GM11168 (cell line): Measurements from ENCODE around the gene ZNF292.
"Not testable (repeated sequence)": the region's sequence is repeated elsewhere in the genome, so short reads cannot be mapped to it uniquely, and the experiment has no call there.

Source experiments
- in situ Hi-C: fragments of 300-500 bp; cut with MboI; formaldehyde crosslinking; loops from one replicate; pipeline ENCODE4 v1.12.0; 2022; ENCODE audit warnings: low sequenced_read_pairs; ENCODE audit not compliant: unreplicated experiment

The ZNF292 gene

GRCh38 chr6:87257975-87258374 is 102.6 kb downstream of the ZNF292 start:
- in situ Hi-C loops = no loop called here

- in situ Hi-C loops = no loop called here
Measured at GRCh38 chr6:87259791-87260190, 104.4 kb downstream of the ZNF292 start.

- in situ Hi-C loops = no loop called here
Measured at GRCh38 chr6:87261534-87261933, 106.2 kb downstream of the ZNF292 start.

- in situ Hi-C loops = no loop called here
Measured at GRCh38 chr6:87264481-87264880, 109.1 kb downstream of the ZNF292 start.

- in situ Hi-C loops = no loop called here
Measured at GRCh38 chr6:87274660-87275274, 119.4 kb downstream of the ZNF292 start.

GRCh38 chr6:87276624-87277023 is 121.3 kb downstream of the ZNF292 start:
- in situ Hi-C loops = no loop called here

- in situ Hi-C loops = no loop called here
Measured at GRCh38 chr6:87277123-87277522, 121.8 kb downstream of the ZNF292 start.

- in situ Hi-C loops = no loop called here
Measured at GRCh38 chr6:87279196-87279595, 123.8 kb downstream of the ZNF292 start.

- in situ Hi-C loops = no loop called here
Measured at GRCh38 chr6:87281426-87281825, 126.1 kb downstream of the ZNF292 start.

GRCh38 chr6:87282743-87283142 is 127.4 kb downstream of the ZNF292 start:
- in situ Hi-C loops = no loop called here

GRCh38 chr6:87283461-87283860 is 128.1 kb downstream of the ZNF292 start:
- in situ Hi-C loops = no loop called here

- in situ Hi-C loops = no loop called here
Measured at GRCh38 chr6:87287251-87287650, 131.9 kb downstream of the ZNF292 start.

- in situ Hi-C loops = no loop called here
Measured at GRCh38 chr6:87289571-87289970, 134.2 kb downstream of the ZNF292 start.

- in situ Hi-C loops = no loop called here
Measured at GRCh38 chr6:87291883-87292282, 136.5 kb downstream of the ZNF292 start.

- in situ Hi-C loops = no loop called here
Measured at GRCh38 chr6:87293526-87293925, 138.2 kb downstream of the ZNF292 start.

GRCh38 chr6:87297119-87297518 is 141.8 kb downstream of the ZNF292 start:
- in situ Hi-C loops = no loop called here

- in situ Hi-C loops = not testable (repeated sequence)
Measured at GRCh38 chr6:87301277-87301676, 145.9 kb downstream of the ZNF292 start.

- in situ Hi-C loops = no loop called here
Measured at GRCh38 chr6:87308970-87309369, 153.6 kb downstream of the ZNF292 start.

GRCh38 chr6:87312860-87313259 is 157.5 kb downstream of the ZNF292 start:
- in situ Hi-C loops = no loop called here
